ENCODE data around the gene CCL2. TPM values are rescaled to one million over a fixed set of nuclear protein-coding genes. Genes with fewer than 3 reads are reported as not detected.

Gene CCL2
- total RNA-seq, 1 experiment from 2014 or later = 1.4 TPM

GRCh38 chr17:34283571-34283970 lies 28.5 kb downstream of the CCL2 start:
- Mint-ChIP-seq H3K36me3 (ENCODE audit: insufficient read depth in 1 of 3, low read depth in 3 of 3) (no peaks in the 10 kb centered on the region), H3K27me3 (ENCODE audit: low read depth) (peaks cover 17% of the 10 kb centered on the region), H3K4me3 (no peak overlapping the region), H3K27ac (no peak overlapping the region), H3K9me3 (no peaks in the 10 kb centered on the region), H3K4me1 (0 out of 4 replicates have a peak, but pooled peaks cover 0 to 2% of the 10 kb centered on the region in 2 experiments)
- no peaks in the 10 kb centered on the region for H3K27me3 ChIP-seq (ENCODE audit: insufficient read depth, low read length)
- H2BK120ac ChIP-seq (ENCODE audit: low read depth, low read length, poor library complexity, severe bottlenecking) = no peak overlapping the region
- H3K23me2 ChIP-seq (ENCODE audit: insufficient read length, low read depth, low read length, poor library complexity, severe bottlenecking) = no peaks in the 10 kb centered on the region
- H3K27ac ChIP-seq (ENCODE audit: insufficient read length, low read depth, low read length) = no peak overlapping the region
- no peak overlapping the region for H2BK5ac ChIP-seq (ENCODE audit: insufficient read length, low read length)
- no peaks in the 10 kb centered on the region for H3K9me3 ChIP-seq (ENCODE audit: control insufficient read depth, low read depth, low read length)
- no peak overlapping the region for H4K91ac ChIP-seq (ENCODE audit: insufficient read length, low read depth, low read length)
- H4K5ac ChIP-seq (ENCODE audit: insufficient read length, low read depth, low read length) = no peak overlapping the region
- no peak overlapping the region for H2AFZ ChIP-seq (ENCODE audit: low read length)
- H2BK15ac ChIP-seq (ENCODE audit: low read depth, low read length) = no peak overlapping the region
- no peaks in the 10 kb centered on the region for H4K20me1 ChIP-seq (ENCODE audit: control insufficient read depth, insufficient read depth, insufficient read length)
- no peaks in the 10 kb centered on the region for H3K79me2 ChIP-seq (ENCODE audit: insufficient read depth, low read length)
- no peak overlapping the region for H3K9ac ChIP-seq (ENCODE audit: extremely low read depth, insufficient read length, low read length)
- WGBS (ENCODE audit: extremely low coverage, insufficient read length, low lambda C conversion rate) = no CpG with 5 or more reads among the region's 6 CpGs
- no peaks in the 10 kb centered on the region for H3K4me1 ChIP-seq (ENCODE audit: insufficient read depth, low read length)
- H2BK20ac ChIP-seq (ENCODE audit: low read depth, low read length, poor library complexity, severe bottlenecking) = no peak overlapping the region
- no peak overlapping the region for H3K56ac ChIP-seq (ENCODE audit: insufficient read length, low read depth, low read length)
- DNase-seq = no peak
- H3T11ph ChIP-seq (ENCODE audit: low read length) = no peak overlapping the region
- H3K79me1 ChIP-seq (ENCODE audit: insufficient read depth, low read depth, low read length, poor library complexity, severe bottlenecking) = no peaks in the 10 kb centered on the region
- H3K4me2 ChIP-seq (ENCODE audit: insufficient read depth, insufficient read length, low read length) = no peak overlapping the region
- TF ChIP-seq, protein P1, sequence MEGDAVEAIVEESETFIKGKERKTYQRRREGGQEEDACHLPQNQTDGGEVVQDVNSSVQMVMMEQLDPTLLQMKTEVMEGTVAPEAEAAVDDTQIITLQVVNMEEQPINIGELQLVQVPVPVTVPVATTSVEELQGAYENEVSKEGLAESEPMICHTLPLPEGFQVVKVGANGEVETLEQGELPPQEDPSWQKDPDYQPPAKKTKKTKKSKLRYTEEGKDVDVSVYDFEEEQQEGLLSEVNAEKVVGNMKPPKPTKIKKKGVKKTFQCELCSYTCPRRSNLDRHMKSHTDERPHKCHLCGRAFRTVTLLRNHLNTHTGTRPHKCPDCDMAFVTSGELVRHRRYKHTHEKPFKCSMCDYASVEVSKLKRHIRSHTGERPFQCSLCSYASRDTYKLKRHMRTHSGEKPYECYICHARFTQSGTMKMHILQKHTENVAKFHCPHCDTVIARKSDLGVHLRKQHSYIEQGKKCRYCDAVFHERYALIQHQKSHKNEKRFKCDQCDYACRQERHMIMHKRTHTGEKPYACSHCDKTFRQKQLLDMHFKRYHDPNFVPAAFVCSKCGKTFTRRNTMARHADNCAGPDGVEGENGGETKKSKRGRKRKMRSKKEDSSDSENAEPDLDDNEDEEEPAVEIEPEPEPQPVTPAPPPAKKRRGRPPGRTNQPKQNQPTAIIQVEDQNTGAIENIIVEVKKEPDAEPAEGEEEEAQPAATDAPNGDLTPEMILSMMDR (conservative IDR thresholded peaks at IDR 0.05) = no peak
- H3K14ac ChIP-seq (ENCODE audit: insufficient read depth, low read length) = no peak overlapping the region
- no peak overlapping the region for H3K18ac ChIP-seq (ENCODE audit: insufficient read length, low read depth, low read length)
- no peak overlapping the region for H3K4ac ChIP-seq (ENCODE audit: low read depth, low read length)
- no peak overlapping the region for H3K23ac ChIP-seq (ENCODE audit: insufficient read length, low read depth, low read length)
- no peak overlapping the region for H2BK12ac ChIP-seq (ENCODE audit: insufficient read length, low read depth, low read length)
- no peak overlapping the region for H2AK5ac ChIP-seq (ENCODE audit: insufficient read length, low read length)
- H4K8ac ChIP-seq (replicated peaks; ENCODE audit: insufficient read length, low read depth, low read length) = no peak overlapping the region
